ENCODE measurements around the gene NCOR2.

Gene NCOR2

DNA sequence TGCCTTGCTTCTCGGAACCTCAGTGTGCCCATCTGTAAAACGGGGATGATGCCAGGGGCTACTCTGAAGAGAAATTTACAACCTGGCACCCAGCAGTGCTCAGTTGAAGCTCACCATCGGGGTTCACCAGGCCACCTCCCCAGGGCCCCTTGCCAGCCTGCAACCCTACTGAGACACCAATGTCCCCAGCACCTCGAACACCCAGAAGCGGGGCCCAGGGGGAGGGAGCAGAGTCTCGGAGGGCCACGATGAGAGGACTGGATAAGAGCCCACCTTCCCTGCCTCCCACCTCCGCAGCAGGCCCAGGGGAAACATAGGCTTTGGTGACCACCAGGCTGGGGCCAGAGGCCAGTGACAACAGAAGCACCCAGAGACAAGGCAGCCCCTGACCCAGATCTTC lies 22.4 kb downstream of the NCOR2 start:
- no peak overlapping the region for H3K4me3 ChIP-seq (ENCODE audit: insufficient read length, low read depth)
- H3K9ac ChIP-seq (ENCODE audit: insufficient read length, low read depth), result peak overlapping the region; percentile 17
- H3K4me1 ChIP-seq (ENCODE audit: insufficient read depth, insufficient read length), result peaks cover 55% of the 10 kb centered on the region

DNA sequence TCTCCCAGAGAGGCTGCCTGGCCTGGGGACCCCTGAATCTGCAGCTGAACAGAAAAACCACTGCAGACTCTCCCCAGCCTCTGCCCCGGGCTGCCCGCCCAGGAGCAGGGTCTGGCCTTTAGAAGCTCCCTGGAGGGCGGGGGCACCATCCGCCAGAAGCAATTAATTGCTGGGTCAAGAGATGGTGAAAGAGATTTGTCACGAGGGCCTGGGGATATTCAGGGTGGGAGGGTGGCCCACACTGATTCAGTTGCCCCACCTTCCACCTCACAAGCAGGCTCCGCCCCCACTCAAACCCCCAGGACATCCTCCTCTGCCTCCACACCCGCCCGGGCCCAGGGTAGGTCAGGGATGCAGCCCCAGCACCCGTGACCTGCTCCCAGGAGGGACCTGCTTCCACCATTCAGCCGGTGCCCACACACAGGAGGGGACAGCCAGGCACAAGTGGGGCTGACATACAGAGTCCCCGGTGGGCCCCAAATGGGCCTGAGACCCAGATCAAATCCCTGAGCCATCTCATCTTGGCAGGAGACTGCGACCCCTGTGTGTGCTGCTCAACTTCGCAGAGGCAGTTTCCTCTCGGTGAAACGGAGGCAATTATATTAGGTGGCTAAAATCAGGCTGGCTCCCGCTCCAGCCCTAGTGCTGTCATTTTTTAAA lies 23.0 kb downstream of the NCOR2 start:
- H3K27me3 ChIP-seq (ENCODE audit: insufficient read depth, insufficient read length), result no peaks in the 10 kb centered on the region
- peak overlapping the region; percentile 26 for H3K9ac ChIP-seq (ENCODE audit: insufficient read length, low read depth)
- TF ChIP-seq YY1 (IDR thresholded peaks at IDR 0.05; ENCODE audit: insufficient read depth, insufficient read length) (no peak), ZNF274 (IDR thresholded peaks at IDR 0.05; ENCODE audit: low read depth, low read length) (no peak), SUZ12 (IDR thresholded peaks at IDR 0.05; ENCODE audit: extremely low read depth, insufficient read depth, insufficient read length) (no peak)
- H3K4me3 ChIP-seq (ENCODE audit: insufficient read length, low read depth), result no peak overlapping the region
- DNase-seq (ENCODE audit: low read depth, low spot score), result no peak
- H3K9me3 ChIP-seq (ENCODE audit: insufficient read depth, low read length), result no peaks in the 10 kb centered on the region; the same call in 1 of the 2 replicates
- H3K4me1 ChIP-seq (ENCODE audit: insufficient read depth, insufficient read length), result peaks cover 55% of the 10 kb centered on the region
- peaks cover 41% of the 10 kb centered on the region for H3K36me3 ChIP-seq (ENCODE audit: insufficient read depth, insufficient read length, low read length)

More for the DNA sequence above, 22.4 kb downstream of the NCOR2 start:
- no peak for DNase-seq (ENCODE audit: low read depth, low spot score)
- TF ChIP-seq SUZ12 (IDR thresholded peaks at IDR 0.05; ENCODE audit: extremely low read depth, insufficient read depth, insufficient read length), result no peak
- TF ChIP-seq YY1 (IDR thresholded peaks at IDR 0.05; ENCODE audit: insufficient read depth, insufficient read length), result no peak
- no peak for TF ChIP-seq ZNF274 (IDR thresholded peaks at IDR 0.05; ENCODE audit: low read depth, low read length)
- Histone ChIP-seq H3K36me3 (ENCODE audit: insufficient read depth, insufficient read length, low read length) (peaks cover 42% of the 10 kb centered on the region), H3K9me3 (ENCODE audit: insufficient read depth, low read length) (no peaks in the 10 kb centered on the region; the same call in 1 of the 2 replicates), H3K27me3 (ENCODE audit: insufficient read depth, insufficient read length) (no peaks in the 10 kb centered on the region)

DNA sequence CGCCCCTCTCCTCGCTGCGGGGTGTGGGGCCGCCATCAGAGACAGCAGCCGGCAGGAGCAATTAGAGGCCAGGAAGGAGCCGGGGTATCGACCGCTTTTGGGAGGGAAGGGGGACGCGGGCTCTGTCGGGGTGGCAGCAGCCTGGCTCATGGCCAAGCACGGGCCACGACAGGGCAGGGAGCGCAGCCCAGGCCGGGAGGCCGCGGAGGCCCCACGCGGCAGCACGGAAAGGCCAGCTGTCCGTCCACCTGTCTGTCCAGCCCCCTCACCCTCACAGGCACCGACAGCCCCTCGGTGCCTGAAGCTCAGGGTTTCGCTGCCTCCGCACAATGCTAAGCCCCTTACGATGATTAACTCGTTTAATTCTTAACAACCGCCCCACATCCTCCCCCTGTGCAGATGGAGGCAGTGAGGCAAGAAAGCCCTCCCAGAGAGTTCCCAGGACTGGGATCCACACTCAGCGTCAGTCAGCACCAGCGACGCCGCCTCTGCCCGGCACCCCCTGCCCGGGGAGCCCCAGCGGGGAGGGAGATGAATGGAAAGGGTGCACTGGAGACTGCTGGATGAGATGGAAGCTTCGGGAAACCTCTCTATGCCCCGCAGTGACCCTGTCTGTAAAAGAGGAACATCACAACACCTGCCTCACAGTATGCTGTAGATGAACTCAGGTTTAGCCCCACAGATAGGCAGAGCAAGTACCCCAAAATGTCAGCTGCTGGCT lies 23.7 kb downstream of the NCOR2 start:
- Histone ChIP-seq H3K4me1 (ENCODE audit: insufficient read depth, insufficient read length) (peaks cover 57% of the 10 kb centered on the region), H3K9me3 (ENCODE audit: insufficient read depth, low read length) (no peaks in the 10 kb centered on the region; the same call in 1 of the 2 replicates), H3K27me3 (ENCODE audit: insufficient read depth, insufficient read length) (no peaks in the 10 kb centered on the region), H3K36me3 (ENCODE audit: insufficient read depth, insufficient read length, low read length) (peaks cover 41% of the 10 kb centered on the region), H3K9ac (ENCODE audit: insufficient read length, low read depth) (peak overlapping the region; percentile 26), H3K4me3 (ENCODE audit: insufficient read length, low read depth) (no peak overlapping the region)
- TF ChIP-seq ZNF274 (IDR thresholded peaks at IDR 0.05; ENCODE audit: low read depth, low read length) (no peak), SUZ12 (IDR thresholded peaks at IDR 0.05; ENCODE audit: extremely low read depth, insufficient read depth, insufficient read length) (no peak), YY1 (IDR thresholded peaks at IDR 0.05; ENCODE audit: insufficient read depth, insufficient read length) (no peak)
- no peak for DNase-seq (ENCODE audit: low read depth, low spot score)

DNA sequence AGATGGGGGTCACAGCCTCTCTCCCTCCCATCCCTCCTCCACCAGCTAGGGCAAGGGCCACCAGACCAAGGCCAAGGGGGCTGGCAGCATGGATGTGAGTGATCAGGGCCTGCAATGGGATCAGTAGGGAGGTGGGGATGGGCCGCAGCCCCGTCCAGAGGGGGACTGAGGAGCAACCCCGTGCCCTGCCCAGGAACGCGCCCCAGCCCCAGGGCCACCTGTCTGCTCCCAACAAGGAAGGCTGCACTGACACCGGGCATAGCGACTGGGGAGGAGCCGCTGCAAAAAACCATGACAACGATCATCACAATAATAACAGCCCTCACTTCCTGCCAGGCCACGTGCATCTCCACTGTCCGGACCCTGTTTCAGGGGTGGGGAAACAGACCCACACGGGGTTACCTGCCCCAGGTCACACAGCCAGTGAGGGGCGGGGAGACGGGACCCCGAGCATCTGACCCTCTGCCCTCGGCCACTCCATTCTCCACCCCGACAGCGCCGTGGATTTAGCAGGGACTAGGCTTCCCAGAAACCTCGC lies 24.3 kb downstream of the NCOR2 start:
- Histone ChIP-seq H3K36me3 (ENCODE audit: insufficient read depth, insufficient read length, low read length) (peaks cover 36% of the 10 kb centered on the region), H3K9me3 (ENCODE audit: insufficient read depth, low read length) (no peaks in the 10 kb centered on the region; the same call in 1 of the 2 replicates), H3K27me3 (ENCODE audit: insufficient read depth, insufficient read length) (no peaks in the 10 kb centered on the region), H3K4me1 (ENCODE audit: insufficient read depth, insufficient read length) (peaks cover 58% of the 10 kb centered on the region), H3K4me3 (ENCODE audit: insufficient read length, low read depth) (no peak overlapping the region), H3K9ac (ENCODE audit: insufficient read length, low read depth) (no peak overlapping the region)
- TF ChIP-seq SUZ12 (IDR thresholded peaks at IDR 0.05; ENCODE audit: extremely low read depth, insufficient read depth, insufficient read length) (no peak), ZNF274 (IDR thresholded peaks at IDR 0.05; ENCODE audit: low read depth, low read length) (no peak), YY1 (IDR thresholded peaks at IDR 0.05; ENCODE audit: insufficient read depth, insufficient read length) (no peak)
- DNase-seq (ENCODE audit: low read depth, low spot score), result no peak

DNA sequence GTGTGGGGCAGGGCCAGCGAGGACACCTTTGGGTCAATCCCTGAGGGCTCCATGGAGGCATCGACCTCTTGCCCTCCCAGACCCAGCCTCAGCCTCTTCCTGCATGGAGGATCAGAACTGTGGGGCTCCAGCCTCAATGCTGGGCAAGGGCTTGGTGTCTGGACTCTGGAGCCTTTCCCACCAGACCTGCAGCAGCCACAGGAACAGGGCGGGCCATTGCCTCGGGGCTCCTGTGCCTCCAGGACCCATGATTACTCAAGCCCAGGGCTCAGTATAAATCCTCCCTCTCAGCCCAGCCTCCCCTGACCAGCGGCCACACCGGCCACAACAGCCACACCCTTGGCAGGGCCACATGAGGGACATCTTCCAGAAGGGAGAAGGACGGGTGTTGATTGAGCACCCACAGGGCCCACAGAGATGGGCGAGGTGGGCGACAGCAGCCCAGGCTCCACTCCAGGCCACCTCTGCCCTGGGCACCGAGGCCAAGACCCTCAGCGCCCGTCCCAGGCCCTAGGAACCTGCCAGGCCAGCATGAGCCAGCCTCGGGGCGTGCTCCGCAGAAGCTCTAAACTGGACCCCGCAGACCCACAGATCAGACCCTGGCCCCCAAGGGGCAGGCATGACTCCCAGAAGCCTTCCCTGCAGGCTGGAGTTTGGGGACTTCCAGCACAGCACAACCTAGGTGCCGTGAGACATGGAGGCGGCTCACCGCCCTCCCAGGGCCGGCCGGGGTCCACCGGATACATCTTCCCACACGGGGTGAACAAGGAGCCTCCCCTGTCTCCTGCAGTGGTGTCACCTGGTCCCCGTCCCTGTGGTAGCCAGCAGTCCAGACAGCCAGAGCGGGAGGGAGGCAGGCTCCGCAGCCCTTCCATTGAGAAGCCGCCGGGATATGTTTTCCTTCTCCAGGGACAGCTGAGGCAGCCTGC lies 25.1 kb downstream of the NCOR2 start:
- no peak overlapping the region for H3K9ac ChIP-seq (ENCODE audit: insufficient read length, low read depth)
- peaks cover 33% of the 10 kb centered on the region for H3K36me3 ChIP-seq (ENCODE audit: insufficient read depth, insufficient read length, low read length)
- H3K27me3 ChIP-seq (ENCODE audit: insufficient read depth, insufficient read length), result no peaks in the 10 kb centered on the region
- H3K4me3 ChIP-seq (ENCODE audit: insufficient read length, low read depth), result no peak overlapping the region
- no peaks in the 10 kb centered on the region; the same call in 1 of the 2 replicates for H3K9me3 ChIP-seq (ENCODE audit: insufficient read depth, low read length)
- TF ChIP-seq YY1 (IDR thresholded peaks at IDR 0.05; ENCODE audit: insufficient read depth, insufficient read length), result no peak
- TF ChIP-seq SUZ12 (IDR thresholded peaks at IDR 0.05; ENCODE audit: extremely low read depth, insufficient read depth, insufficient read length), result no peak
- TF ChIP-seq ZNF274 (IDR thresholded peaks at IDR 0.05; ENCODE audit: low read depth, low read length), result no peak
- peaks cover 63% of the 10 kb centered on the region for H3K4me1 ChIP-seq (ENCODE audit: insufficient read depth, insufficient read length)
- DNase-seq (ENCODE audit: low read depth, low spot score), result no peak

DNA sequence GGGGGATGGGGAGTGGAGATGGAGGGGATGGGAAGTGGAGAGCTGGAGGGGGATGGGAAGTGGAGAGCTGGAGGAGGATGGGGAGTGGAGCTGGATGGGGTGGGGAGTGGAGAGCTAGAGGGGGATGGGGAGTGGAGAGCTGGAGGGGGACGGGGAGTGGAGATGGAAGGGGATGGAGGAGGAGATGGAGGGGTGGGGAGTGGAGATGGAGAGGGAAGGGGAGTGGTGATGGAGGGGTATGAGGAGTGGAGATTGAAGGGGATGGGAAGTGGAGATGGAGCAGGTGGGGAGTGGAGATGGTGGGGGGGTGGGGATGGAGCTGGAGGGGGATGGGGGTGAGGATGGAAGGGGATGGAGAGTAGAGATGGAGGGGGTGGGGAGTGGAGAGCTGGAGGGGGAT lies 26.1 kb downstream of the NCOR2 start:
- Histone ChIP-seq H3K4me3 (ENCODE audit: insufficient read length, low read depth) (no peak overlapping the region), H3K4me1 (ENCODE audit: insufficient read depth, insufficient read length) (peaks cover 59% of the 10 kb centered on the region), H3K9ac (ENCODE audit: insufficient read length, low read depth) (no peak overlapping the region), H3K36me3 (ENCODE audit: insufficient read depth, insufficient read length, low read length) (peaks cover 38% of the 10 kb centered on the region), H3K9me3 (ENCODE audit: insufficient read depth, low read length) (no peaks in the 10 kb centered on the region; the same call in 1 of the 2 replicates), H3K27me3 (ENCODE audit: insufficient read depth, insufficient read length) (no peaks in the 10 kb centered on the region)
- no peak for DNase-seq (ENCODE audit: low read depth, low spot score)
- no peak for TF ChIP-seq YY1 (IDR thresholded peaks at IDR 0.05; ENCODE audit: insufficient read depth, insufficient read length)
- no peak for TF ChIP-seq SUZ12 (IDR thresholded peaks at IDR 0.05; ENCODE audit: extremely low read depth, insufficient read depth, insufficient read length)
- TF ChIP-seq ZNF274 (IDR thresholded peaks at IDR 0.05; ENCODE audit: low read depth, low read length), result no peak
